Left lung (tissue), 10 donors: Measurements from ENCODE around the gene GLRX3. TPM values are rescaled to one million over a fixed set of nuclear protein-coding genes. Genes with fewer than 3 reads are reported as not detected.

Source experiments
- ATAC-seq: fragments of 200-7000 bp; cut with Tn5 transposase; one replicate; pipeline ENCODE4 v1.9.1; 2020; ENCODE audit warnings: moderate library complexity
- DNase-seq, 4 donors: peaks; one replicate each; pipeline ENCODE4 v3.0.0-alpha.2; 2013 to 2020
- H3K27ac ChIP-seq, 2 donors: fragments of 200-600 bp; sonication (generic) in 1 of 2; one replicate each; pipeline versions ENCODE4 v1.5.0 to v1.8.0; 2020 to 2021
- H3K27me3 ChIP-seq, 2 donors: fragments of 200-600 bp; sonication (generic) in 1 of 2; one replicate each; pipeline versions ENCODE4 v1.5.0 to v1.8.0; 2020 to 2021
- H3K36me3 ChIP-seq, 2 donors: fragments of 200-600 bp; sonication (generic) in 1 of 2; one replicate each; pipeline versions ENCODE4 v1.5.0 to v1.8.0; 2020 to 2021
- H3K4me1 ChIP-seq, 2 donors: fragments of 200-600 bp; one replicate each; pipeline ENCODE4 v1.8.0; 2021
- H3K4me3 ChIP-seq, 2 donors: fragments of 200-600 bp; sonication (generic) in 1 of 2; one replicate each; pipeline versions ENCODE4 v1.5.0 to v1.8.0; 2020 to 2021; ENCODE audit warnings: mild to moderate bottlenecking in 1 of 2
- H3K9me3 ChIP-seq, 2 donors: fragments of 200-600 bp; sonication (generic) in 1 of 2; one replicate each; pipeline versions ENCODE4 v1.5.0 to v1.8.0; 2020 to 2021
- CTCF ChIP-seq, 2 donors: fragments of 200-600 bp; sonication (generic) in 1 of 2; IDR thresholded peaks; one replicate each; pipeline versions ENCODE4 v1.5.0 to v1.8.0; 2021; ENCODE audit warnings: antibody characterized with exemption in 2 of 2
- intact Hi-C, 2 donors: fragments of 100-400 bp; cut with DNase I; formaldehyde crosslinking; loops; one replicate each; pipeline versions ENCODE4 v1.11.2 to v1.14.2; 2022
- polyA plus RNA-seq, 6 donors: library from polyadenylated mRNA; unstranded; fragments of 120-200 nt; gene quantifications; one replicate each; pipeline ENCODE4 v1.2.1, GENCODE V29; 2013; ENCODE audit not compliant: insufficient read length in 6 of 6
- total RNA-seq, 2 donors: library from RNA; stranded (reverse); fragmentation: NEBNext Ultra II Directional; extraction: Animal tissue kit (Norgen Biotek cat#: 25700); gene quantifications; one replicate each; pipeline ENCODE4 v1.2.1, GENCODE V29; 2021
- donor health status: DM: no; HTN: yes; CAD: no.
- donor health status: DM: no; HTN: no; CAD: no.

Gene GLRX3
- total and polyA plus RNA-seq, 8 donors = 67.3 to 88.6 (median 75.9) TPM

- Histone ChIP-seq H3K4me1 (peaks cover 0 to 11% of the 10 kb centered on the region in 2 donors), H3K36me3 (peaks cover 0 to 52% of the 10 kb centered on the region in 2 donors), H3K27me3 (no peaks in the 10 kb centered on the region), H3K27ac (no peak overlapping the region), H3K4me3 (no peak overlapping the region), H3K9me3 (no peaks in the 10 kb centered on the region)
- intact Hi-C loops = no loop called here
- ATAC-seq (no peak), DNase-seq (no peak)
- no peak for TF ChIP-seq CTCF (IDR thresholded peaks at IDR 0.05)
Observed at GRCh38 chr10:130146042-130146441, 9.9 kb downstream of the GLRX3 start.

GRCh38 chr10:130159192-130159794 is 23.1 kb downstream of the GLRX3 start:
- intact Hi-C loops = no loop called here
- ATAC-seq = no peak

GRCh38 chr10:130160775-130161174 is 24.6 kb downstream of the GLRX3 start:
- ATAC-seq = no peak
- TF ChIP-seq CTCF (IDR thresholded peaks at IDR 0.05) = no peak
- no peaks in the 10 kb centered on the region for H3K9me3 ChIP-seq

More at GRCh38 chr10:130159192-130159794, 23.1 kb downstream of the GLRX3 start:
- Histone ChIP-seq H3K36me3 (peaks cover 0 to 37% of the 10 kb centered on the region in 2 donors), H3K27me3 (no peaks in the 10 kb centered on the region), H3K27ac (no peak overlapping the region), H3K9me3 (no peaks in the 10 kb centered on the region), H3K4me3 (no peak overlapping the region), H3K4me1 (no peaks in the 10 kb centered on the region)
- no peak for TF ChIP-seq CTCF (IDR thresholded peaks at IDR 0.05)
- no peak for DNase-seq

GRCh38 chr10:130161331-130161730 is 25.1 kb downstream of the GLRX3 start:
- ATAC-seq (no peak), DNase-seq (no peak)
- peaks cover 0 to 43% of the 10 kb centered on the region in 2 donors for H3K36me3 ChIP-seq
- intact Hi-C loops = no loop called here
- H3K27me3 ChIP-seq = no peaks in the 10 kb centered on the region
- H3K4me1 ChIP-seq = no peaks in the 10 kb centered on the region
- no peaks in the 10 kb centered on the region for H3K9me3 ChIP-seq
- H3K27ac ChIP-seq = no peak overlapping the region
- H3K4me3 ChIP-seq = no peak overlapping the region
- no peak for TF ChIP-seq CTCF (IDR thresholded peaks at IDR 0.05)

More at GRCh38 chr10:130160775-130161174, 24.6 kb downstream of the GLRX3 start:
- no peaks in the 10 kb centered on the region for H3K4me1 ChIP-seq
- no peak for DNase-seq
- intact Hi-C loops = no loop called here
- no peak overlapping the region for H3K4me3 ChIP-seq
- no peaks in the 10 kb centered on the region for H3K27me3 ChIP-seq
- peaks cover 0 to 39% of the 10 kb centered on the region in 2 donors for H3K36me3 ChIP-seq
- H3K27ac ChIP-seq = no peak overlapping the region

GRCh38 chr10:130167193-130167592 is 31.0 kb downstream of the GLRX3 start:
- peaks cover 0 to 77% of the 10 kb centered on the region in 2 donors for H3K36me3 ChIP-seq
- H3K4me1 ChIP-seq = peaks cover 0 to 11% of the 10 kb centered on the region in 2 donors
- H3K4me3 ChIP-seq = no peak overlapping the region
- TF ChIP-seq CTCF (IDR thresholded peaks at IDR 0.05) = no peak
- no peak for DNase-seq
- intact Hi-C loops = no loop called here
- no peaks in the 10 kb centered on the region for H3K27me3 ChIP-seq
- no peak for ATAC-seq
- H3K9me3 ChIP-seq = no peaks in the 10 kb centered on the region
- H3K27ac ChIP-seq = no peak overlapping the region
